ENCODE results near the gene GUCA2A.

Gene GUCA2A

GRCh38 chr1:42176902-42177519 is 12.5 kb upstream of the GUCA2A start:
- DNase-seq (ENCODE audit: low read depth): no peak

- DNase-seq (ENCODE audit: low read depth): no peak
Measured at GRCh38 chr1:42175314-42176054, 10.9 kb upstream of the GUCA2A start.

- DNase-seq (ENCODE audit: low read depth): no peak
Measured at GRCh38 chr1:42173961-42174735, 9.6 kb upstream of the GUCA2A start.

- peak; percentile 37 for DNase-seq (ENCODE audit: low read depth)
Measured at GRCh38 chr1:42173155-42173933, 8.8 kb upstream of the GUCA2A start.

GRCh38 chr1:42172381-42173133 is 8.0 kb upstream of the GUCA2A start:
- no peak for DNase-seq (ENCODE audit: low read depth)

- no peak for DNase-seq (ENCODE audit: low read depth)
Measured at GRCh38 chr1:42171679-42172266, 7.2 kb upstream of the GUCA2A start.

GRCh38 chr1:42170779-42171621 is 6.5 kb upstream of the GUCA2A start:
- DNase-seq (ENCODE audit: low read depth): no peak

- DNase-seq (ENCODE audit: low read depth): no peak
Measured at GRCh38 chr1:42168763-42169162, 4.2 kb upstream of the GUCA2A start.

- no peak for DNase-seq (ENCODE audit: low read depth)
Measured at GRCh38 chr1:42168391-42168670, 3.8 kb upstream of the GUCA2A start.

- no peak for DNase-seq (ENCODE audit: low read depth)
Measured at GRCh38 chr1:42167611-42168390, 3.3 kb upstream of the GUCA2A start.

- no peak for DNase-seq (ENCODE audit: low read depth)
Measured at GRCh38 chr1:42165511-42166210, 1.1 kb upstream of the GUCA2A start.

- DNase-seq (ENCODE audit: low read depth): no peak
Measured at GRCh38 chr1:42163536-42164503, 725 bp downstream of the GUCA2A start.

- no peak for DNase-seq (ENCODE audit: low read depth)
Measured at GRCh38 chr1:42163114-42163513, 1.4 kb downstream of the GUCA2A start.

- DNase-seq (ENCODE audit: low read depth): no peak
Measured at GRCh38 chr1:42162181-42162580, 2.4 kb downstream of the GUCA2A start.

- no peak for DNase-seq (ENCODE audit: low read depth)
Measured at GRCh38 chr1:42158189-42158588, 6.4 kb downstream of the GUCA2A start.

- no peak for DNase-seq (ENCODE audit: low read depth)
Measured at GRCh38 chr1:42157667-42158066, 6.9 kb downstream of the GUCA2A start.

GRCh38 chr1:42155362-42155761 is 9.2 kb downstream of the GUCA2A start:
- DNase-seq (ENCODE audit: low read depth): no peak

GRCh38 chr1:42154685-42155084 is 9.9 kb downstream of the GUCA2A start:
- no peak for DNase-seq (ENCODE audit: low read depth)

Data from activated T-cell treated with anti-CD3 and anti-CD28 coated beads for 48 hours (primary cell).